Keratinocyte (primary cell): ENCODE measurements around the gene GNAT2. TPM values are rescaled to one million over a fixed set of nuclear protein-coding genes. Genes with fewer than 3 reads are reported as not detected.

ENCODE experiments used
- DNase-seq: peaks from one replicate; pipeline ENCODE4 v3.0.0-alpha.2; 2011; ENCODE audit warnings: low read depth, missing footprints, low spot score
- FAIRE-seq: peaks from 2 replicates; lab custom pipeline; 2011; peaks lifted over from hg19 to GRCh38; lab: Jason Lieb, UNC
- H2AFZ ChIP-seq: 2 replicates; pipeline ENCODE4 v1.6.0; 2012; ENCODE audit warnings: low read length, control low read depth, inconsistent platforms; ENCODE audit not compliant: control insufficient read depth
- H3K27ac ChIP-seq: 2 replicates; pipeline ENCODE4 v1.5.1; 2011; ENCODE audit warnings: low read length; ENCODE audit not compliant: control insufficient read depth, insufficient read depth
- H3K27me3 ChIP-seq: 3 replicates; pipeline ENCODE4 v1.6.0; 2011; ENCODE audit warnings: low read length; ENCODE audit not compliant: control insufficient read depth, insufficient read depth; ENCODE audit errors: extremely low read depth
- H3K36me3 ChIP-seq, 2 experiments: 2 replicates in 1 of 2; 3 replicates in 1 of 2; pipeline ENCODE4 v1.5.1; 2011; ENCODE audit warnings: low read length in 2 of 2, mild to moderate bottlenecking in 1 of 2; ENCODE audit not compliant: control insufficient read depth in 2 of 2, insufficient read depth in 2 of 2; ENCODE audit errors: extremely low read depth in 1 of 2
- H3K4me1 ChIP-seq: 3 replicates; pipeline ENCODE4 v1.5.1; 2011; ENCODE audit warnings: low read length; ENCODE audit not compliant: control insufficient read depth, insufficient read depth; ENCODE audit errors: extremely low read depth
- H3K4me2 ChIP-seq: 3 replicates; pipeline ENCODE4 v1.6.0; 2011; ENCODE audit warnings: low read depth, low read length; ENCODE audit not compliant: control insufficient read depth, insufficient read depth; ENCODE audit errors: extremely low read depth
- H3K4me3 ChIP-seq, 3 experiments: fragments of 200-600 bp in 1 of 3; sonication (generic) in 1 of 3; 2 replicates in 2 of 3; 3 replicates in 1 of 3; pipeline ENCODE4 v1.5.1; 2011 to 2016; ENCODE audit warnings: low read length in 3 of 3, mild to moderate bottlenecking in 3 of 3, control low read depth in 2 of 3, inconsistent platforms in 1 of 3, low read depth in 1 of 3, mixed read lengths in 1 of 3, mixed run types in 1 of 3, moderate library complexity in 1 of 3; ENCODE audit not compliant: control insufficient read depth in 2 of 3, insufficient read depth in 2 of 3; ENCODE audit errors: extremely low read depth in 1 of 3
- H3K79me2 ChIP-seq: 2 replicates; pipeline ENCODE4 v1.6.0; 2012; ENCODE audit warnings: low read length; ENCODE audit not compliant: control insufficient read depth, insufficient read depth
- H3K9ac ChIP-seq: 3 replicates; pipeline ENCODE4 v1.6.0; 2011; ENCODE audit warnings: low read length; ENCODE audit not compliant: control insufficient read depth, insufficient read depth; ENCODE audit errors: extremely low read depth
- H3K9me1 ChIP-seq: 3 replicates; pipeline ENCODE4 v1.6.0; 2011; ENCODE audit warnings: low read length; ENCODE audit not compliant: control insufficient read depth, insufficient read depth; ENCODE audit errors: extremely low read depth
- H3K9me3 ChIP-seq: 2 replicates; pipeline ENCODE4 v1.5.1; 2012; ENCODE audit warnings: low read depth, low read length; ENCODE audit not compliant: control insufficient read depth
- H4K20me1 ChIP-seq: 3 replicates; pipeline ENCODE4 v1.6.0; 2011; ENCODE audit warnings: low read length; ENCODE audit not compliant: control insufficient read depth, insufficient read depth; ENCODE audit errors: extremely low read depth
- EZH2 ChIP-seq: IDR thresholded peaks from one replicate; pipeline ENCODE4 v1.6.1; 2012; ENCODE audit warnings: inconsistent platforms, mild to moderate bottlenecking, low read length, moderate library complexity
- dilution Hi-C: fragments of 300-500 bp; cut with MboI; formaldehyde crosslinking; loops from one replicate; pipeline ENCODE4 v1.7.0; 2020; ENCODE audit warnings: low sequenced_read_pairs; ENCODE audit not compliant: extremely low pct_ligation_motif_present
- polyA plus RNA-seq, 5 experiments: library from polyadenylated mRNA; depleted of rRNA in 3 of 5; stranded (reverse) in 3 of 5; stranded (forward) in 1 of 5; unstranded in 1 of 5; fragments of >200 nt; gene quantifications; 1 replicate in 1 of 5; 2 replicates in 3 of 5; 3 replicates in 1 of 5; pipeline versions ENCODE4 v1.2.1 to v1.2.3, GENCODE V29; 2011 to 2012; ENCODE audit warnings: missing spikeins in 2 of 5, low read depth in 1 of 5, low replicate concordance in 1 of 5
- TF ChIP-seq, protein P1 (sequence below), 3 experiments: IDR thresholded peaks in 1 of 3; conservative IDR thresholded peaks in 1 of 3; optimal IDR thresholded peaks in 1 of 3; 2 replicates in 2 of 3; 3 replicates in 1 of 3; pipeline versions ENCODE3 to v1.5.1; 2011; ENCODE audit warnings: low read length in 3 of 3, mild to moderate bottlenecking in 3 of 3, moderate library complexity in 2 of 3, control low read depth in 1 of 3, inconsistent platforms in 1 of 3; ENCODE audit not compliant: insufficient read depth in 2 of 3; ENCODE audit errors: extremely low read depth in 1 of 3

Gene GNAT2
- polyA plus RNA-seq, 1 donor (not counting 4 experiments of a cell fraction or from before 2014, with no cell fraction given): 0.17 TPM

- Histone ChIP-seq H3K9me3 (no peaks in the 10 kb centered on the region), H3K36me3 (no peaks in the 10 kb centered on the region), H4K20me1 (no peaks in the 10 kb centered on the region), H3K79me2 (no peaks in the 10 kb centered on the region), H3K4me1 (peaks cover 7% of the 10 kb centered on the region), H3K27me3 (no peaks in the 10 kb centered on the region), H3K9ac (no peak overlapping the region), H3K4me2 (no peak overlapping the region), H3K4me3 (no peak overlapping the region), H3K9me1 (no peaks in the 10 kb centered on the region), H3K27ac (no peak overlapping the region), H2AFZ (no peak overlapping the region)
- TF ChIP-seq EZH2: no peak
- TF ChIP-seq, protein P1, sequence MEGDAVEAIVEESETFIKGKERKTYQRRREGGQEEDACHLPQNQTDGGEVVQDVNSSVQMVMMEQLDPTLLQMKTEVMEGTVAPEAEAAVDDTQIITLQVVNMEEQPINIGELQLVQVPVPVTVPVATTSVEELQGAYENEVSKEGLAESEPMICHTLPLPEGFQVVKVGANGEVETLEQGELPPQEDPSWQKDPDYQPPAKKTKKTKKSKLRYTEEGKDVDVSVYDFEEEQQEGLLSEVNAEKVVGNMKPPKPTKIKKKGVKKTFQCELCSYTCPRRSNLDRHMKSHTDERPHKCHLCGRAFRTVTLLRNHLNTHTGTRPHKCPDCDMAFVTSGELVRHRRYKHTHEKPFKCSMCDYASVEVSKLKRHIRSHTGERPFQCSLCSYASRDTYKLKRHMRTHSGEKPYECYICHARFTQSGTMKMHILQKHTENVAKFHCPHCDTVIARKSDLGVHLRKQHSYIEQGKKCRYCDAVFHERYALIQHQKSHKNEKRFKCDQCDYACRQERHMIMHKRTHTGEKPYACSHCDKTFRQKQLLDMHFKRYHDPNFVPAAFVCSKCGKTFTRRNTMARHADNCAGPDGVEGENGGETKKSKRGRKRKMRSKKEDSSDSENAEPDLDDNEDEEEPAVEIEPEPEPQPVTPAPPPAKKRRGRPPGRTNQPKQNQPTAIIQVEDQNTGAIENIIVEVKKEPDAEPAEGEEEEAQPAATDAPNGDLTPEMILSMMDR (optimal IDR thresholded peaks at IDR 0.05 in 1 of 3, IDR thresholded peaks at IDR 0.05 in 1 of 3, conservative IDR thresholded peaks at IDR 0.05 in 1 of 3; ENCODE audit: extremely low read depth in 1 of 3, insufficient read depth in 2 of 3, low read length in 3 of 3): no peak
- DNase-seq (no peak), FAIRE-seq (no peak)
- dilution Hi-C loops: no loop called here
Observed at GRCh38 chr1:109657970-109658369, 38.6 kb upstream of the GNAT2 start.

- H3K9ac ChIP-seq: no peak overlapping the region
- no peaks in the 10 kb centered on the region for H3K79me2 ChIP-seq
- H2AFZ ChIP-seq: no peak overlapping the region
- DNase-seq (no peak), FAIRE-seq (no peak)
- H3K4me3 ChIP-seq: no peak overlapping the region
- dilution Hi-C loops: no loop called here
- peaks cover 7% of the 10 kb centered on the region for H3K4me1 ChIP-seq
- no peaks in the 10 kb centered on the region for H3K9me1 ChIP-seq
- H4K20me1 ChIP-seq: no peaks in the 10 kb centered on the region
- no peak overlapping the region for H3K4me2 ChIP-seq
- H3K36me3 ChIP-seq: no peaks in the 10 kb centered on the region
- H3K27ac ChIP-seq: no peak overlapping the region
- TF ChIP-seq, protein P1 (optimal IDR thresholded peaks at IDR 0.05 in 1 of 3, IDR thresholded peaks at IDR 0.05 in 1 of 3, conservative IDR thresholded peaks at IDR 0.05 in 1 of 3; ENCODE audit: extremely low read depth in 1 of 3, insufficient read depth in 2 of 3, low read length in 3 of 3): no peak
- TF ChIP-seq EZH2: no peak
- H3K27me3 ChIP-seq: no peaks in the 10 kb centered on the region
- H3K9me3 ChIP-seq: no peaks in the 10 kb centered on the region
Observed at GRCh38 chr1:109657395-109657794, 38.0 kb upstream of the GNAT2 start.
